DOHH2 (cell line): ENCODE measurements around the gene ITPK1.

Experiments
- H3F3A ChIP-seq: fragments of 200-600 bp; sonication (generic), shearing (Covaris generic); 2 replicates; pipeline ENCODE4 v1.6.0; 2016; ENCODE audit warnings: antibody characterized with exemption, mild to moderate bottlenecking; ENCODE audit not compliant: control insufficient read depth, insufficient read depth
- H3K27ac ChIP-seq: fragments of 200-600 bp; sonication (generic); 2 replicates; pipeline ENCODE4 v1.5.1; 2014; ENCODE audit warnings: low read depth, mild to moderate bottlenecking, low read length, moderate library complexity
- H3K27me3 ChIP-seq: fragments of 200-600 bp; sonication (generic); 2 replicates; pipeline ENCODE4 v1.6.1; 2014; ENCODE audit warnings: mild to moderate bottlenecking, low read length, mixed read lengths; ENCODE audit not compliant: control insufficient read depth
- H3K36me3 ChIP-seq: fragments of 200-600 bp; sonication (generic); 2 replicates; pipeline ENCODE4 v1.6.1; 2014; ENCODE audit warnings: mild to moderate bottlenecking, low read length, moderate library complexity, mixed read lengths; ENCODE audit not compliant: control insufficient read depth
- H3K4me1 ChIP-seq: fragments of 200-600 bp; sonication (generic); 2 replicates; pipeline ENCODE4 v1.6.1; 2014; ENCODE audit warnings: mild to moderate bottlenecking, low read length, mixed read lengths; ENCODE audit not compliant: control insufficient read depth
- H3K4me2 ChIP-seq: fragments of 200-600 bp; sonication (generic); 2 replicates; pipeline ENCODE4 v1.6.0; 2014; ENCODE audit warnings: mild to moderate bottlenecking, low read length, moderate library complexity
- H3K4me3 ChIP-seq: fragments of 200-600 bp; sonication (generic); 2 replicates; pipeline ENCODE4 v1.5.1; 2014; ENCODE audit warnings: mild to moderate bottlenecking, low read length, mixed read lengths
- H3K79me2 ChIP-seq: fragments of 200-600 bp; sonication (generic); 2 replicates; pipeline ENCODE4 v1.6.1; 2014; ENCODE audit warnings: mild to moderate bottlenecking, low read length, mixed read lengths; ENCODE audit not compliant: control insufficient read depth
- H3K9me2 ChIP-seq: fragments of 200-600 bp; sonication (generic); replicated peaks from 2 replicates; pipeline ENCODE4 v1.6.1; 2014; ENCODE audit warnings: mild to moderate bottlenecking, low read length, mixed read lengths; ENCODE audit not compliant: control insufficient read depth
- H3K9me3 ChIP-seq: fragments of 200-600 bp; sonication (generic); 2 replicates; pipeline ENCODE4 v1.6.1; 2014; ENCODE audit warnings: antibody characterized with exemption, low read length, mixed read lengths; ENCODE audit not compliant: control insufficient read depth, insufficient read depth
- H4K20me1 ChIP-seq: fragments of 200-600 bp; sonication (generic); 2 replicates; pipeline ENCODE4 v1.6.0; 2014; ENCODE audit warnings: low read depth, mild to moderate bottlenecking, antibody characterized with exemption, low read length, moderate library complexity; ENCODE audit not compliant: control insufficient read depth, insufficient read depth
- EZH2phosphoT487 ChIP-seq: fragments of 200-600 bp; sonication (generic); IDR thresholded peaks from 2 replicates; pipeline ENCODE4 v1.6.1; 2017; ENCODE audit warnings: borderline replicate concordance, mild to moderate bottlenecking, antibody characterized with exemption, low read length, moderate library complexity, mixed read lengths
- TF ChIP-seq, protein P1 (sequence below): fragments of 200-600 bp; sonication (generic); IDR thresholded peaks from one replicate; pipeline ENCODE4 v1.5.1; 2014; ENCODE audit warnings: antibody characterized with exemption, mild to moderate bottlenecking, low read depth, low read length; ENCODE audit not compliant: poor library complexity, severe bottlenecking

Gene ITPK1

DNA sequence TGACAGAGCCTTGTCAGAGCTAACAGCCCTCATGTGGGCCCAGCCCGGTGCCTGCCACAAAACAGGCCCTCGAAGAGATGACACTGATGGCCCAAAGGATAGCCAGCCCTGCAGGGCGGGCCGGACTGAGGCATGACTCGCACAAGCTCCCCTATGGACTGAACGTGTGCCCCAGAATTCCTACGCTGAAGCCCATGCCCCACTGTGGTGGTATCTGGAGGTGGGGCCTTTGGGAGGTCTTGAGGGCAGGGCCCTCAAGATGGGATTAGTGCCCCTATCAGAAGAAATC, 154.2 kb downstream of the ITPK1 start:
- no peak overlapping the region for H3K27ac ChIP-seq
- H3F3A ChIP-seq = no peaks in the 10 kb centered on the region
- H3K9me2 ChIP-seq = no peaks in the 10 kb centered on the region
- no peak for TF ChIP-seq EZH2phosphoT487
- TF ChIP-seq, protein P1, sequence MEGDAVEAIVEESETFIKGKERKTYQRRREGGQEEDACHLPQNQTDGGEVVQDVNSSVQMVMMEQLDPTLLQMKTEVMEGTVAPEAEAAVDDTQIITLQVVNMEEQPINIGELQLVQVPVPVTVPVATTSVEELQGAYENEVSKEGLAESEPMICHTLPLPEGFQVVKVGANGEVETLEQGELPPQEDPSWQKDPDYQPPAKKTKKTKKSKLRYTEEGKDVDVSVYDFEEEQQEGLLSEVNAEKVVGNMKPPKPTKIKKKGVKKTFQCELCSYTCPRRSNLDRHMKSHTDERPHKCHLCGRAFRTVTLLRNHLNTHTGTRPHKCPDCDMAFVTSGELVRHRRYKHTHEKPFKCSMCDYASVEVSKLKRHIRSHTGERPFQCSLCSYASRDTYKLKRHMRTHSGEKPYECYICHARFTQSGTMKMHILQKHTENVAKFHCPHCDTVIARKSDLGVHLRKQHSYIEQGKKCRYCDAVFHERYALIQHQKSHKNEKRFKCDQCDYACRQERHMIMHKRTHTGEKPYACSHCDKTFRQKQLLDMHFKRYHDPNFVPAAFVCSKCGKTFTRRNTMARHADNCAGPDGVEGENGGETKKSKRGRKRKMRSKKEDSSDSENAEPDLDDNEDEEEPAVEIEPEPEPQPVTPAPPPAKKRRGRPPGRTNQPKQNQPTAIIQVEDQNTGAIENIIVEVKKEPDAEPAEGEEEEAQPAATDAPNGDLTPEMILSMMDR = no peak
- no peaks in the 10 kb centered on the region for H3K27me3 ChIP-seq
- H3K4me1 ChIP-seq = no peaks in the 10 kb centered on the region
- no peaks in the 10 kb centered on the region for H4K20me1 ChIP-seq
- H3K4me3 ChIP-seq = no peak overlapping the region
- H3K79me2 ChIP-seq = no peaks in the 10 kb centered on the region
- H3K4me2 ChIP-seq = no peak overlapping the region
- H3K9me3 ChIP-seq = no peaks in the 10 kb centered on the region
- H3K36me3 ChIP-seq = no peaks in the 10 kb centered on the region

DNA sequence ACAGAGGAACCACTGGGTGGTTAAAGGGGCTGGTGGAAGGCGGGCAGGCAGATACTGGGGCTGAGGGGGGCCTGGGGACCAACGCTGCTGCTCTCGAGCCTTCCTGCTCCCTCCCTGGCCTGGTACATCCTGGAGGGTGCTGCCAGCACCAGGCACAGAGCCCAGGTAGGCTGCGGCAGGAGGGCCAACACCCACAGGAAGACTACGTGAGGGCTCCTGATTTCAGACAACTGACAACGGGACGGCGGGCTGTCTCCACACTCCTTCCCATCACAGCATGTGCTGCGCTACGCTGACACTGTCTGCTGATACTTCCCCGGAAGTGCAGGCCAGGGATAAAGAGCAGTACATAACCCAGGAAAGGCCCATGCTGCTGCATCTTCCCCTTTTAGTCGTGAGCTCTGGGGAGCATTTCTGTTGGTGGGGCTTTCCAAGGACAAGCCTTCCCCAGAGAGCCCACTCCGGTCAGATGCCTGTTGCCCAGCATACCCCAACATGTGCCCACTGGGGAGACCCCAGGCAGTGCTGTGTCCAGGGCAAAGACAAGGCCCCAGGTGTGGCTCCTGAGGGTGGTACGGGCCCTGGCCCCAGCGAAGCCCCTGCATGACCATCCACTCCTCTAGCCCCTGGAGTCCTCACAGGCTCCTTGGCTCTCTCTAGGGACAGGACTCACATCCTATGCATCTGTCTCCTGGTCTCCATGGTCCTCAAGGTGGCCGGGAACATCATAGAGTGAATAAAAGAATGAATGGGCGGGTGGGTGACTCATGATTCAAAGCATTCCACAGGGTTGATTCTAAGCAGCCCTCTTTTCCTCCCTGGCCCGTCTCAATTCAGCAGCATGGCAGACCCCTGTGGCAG, 154.8 kb downstream of the ITPK1 start:
- no peak overlapping the region for H3K27ac ChIP-seq
- H3K27me3 ChIP-seq = no peaks in the 10 kb centered on the region
- no peak for TF ChIP-seq EZH2phosphoT487
- TF ChIP-seq, protein P1 = no peak
- no peaks in the 10 kb centered on the region for H3K36me3 ChIP-seq
- no peaks in the 10 kb centered on the region for H3K4me1 ChIP-seq
- H3K9me3 ChIP-seq = no peaks in the 10 kb centered on the region
- no peaks in the 10 kb centered on the region for H3F3A ChIP-seq
- no peaks in the 10 kb centered on the region for H3K79me2 ChIP-seq
- no peaks in the 10 kb centered on the region for H4K20me1 ChIP-seq
- H3K4me3 ChIP-seq = no peak overlapping the region
- H3K4me2 ChIP-seq = no peak overlapping the region
- no peaks in the 10 kb centered on the region for H3K9me2 ChIP-seq

GRCh38 chr14:92959761-92960680, 155.7 kb downstream of the ITPK1 start:
- Histone ChIP-seq H3K4me2 (no peak overlapping the region), H3K4me3 (no peak overlapping the region), H3F3A (no peaks in the 10 kb centered on the region), H3K79me2 (no peaks in the 10 kb centered on the region), H4K20me1 (no peaks in the 10 kb centered on the region), H3K27ac (no peak overlapping the region), H3K27me3 (no peaks in the 10 kb centered on the region), H3K9me3 (no peaks in the 10 kb centered on the region), H3K36me3 (no peaks in the 10 kb centered on the region), H3K4me1 (no peaks in the 10 kb centered on the region), H3K9me2 (no peaks in the 10 kb centered on the region)
- TF ChIP-seq EZH2phosphoT487 = no peak
- TF ChIP-seq, protein P1 = no peak
